A549 (cell line): ENCODE measurements around the gene REC8.

Experiments used
- CEBPB ChIP-seq, 2 experiments: fragments of >200 bp in 1 of 2; sonication (Bioruptor Twin) in 1 of 2; formaldehyde crosslinking in 1 of 2; IDR thresholded peaks; 2 replicates each; pipeline ENCODE4 v1.6.1; 2012 to 2016
- EP300 ChIP-seq, 2 experiments: fragments of >200 bp; sonication (Bioruptor Twin); formaldehyde crosslinking; IDR thresholded peaks; 2 replicates in 1 of 2; 3 replicates in 1 of 2; pipeline ENCODE4 v1.6.1; 2016 to 2017
- KDM1A ChIP-seq: fragments of 200-600 bp; sonication (generic); IDR thresholded peaks from 2 replicates; pipeline ENCODE4 v1.6.1; 2016; ENCODE audit warnings: low read depth, mild to moderate bottlenecking
- NFE2L2 ChIP-seq: fragments of 150-350 bp; conservative IDR thresholded peaks from 2 replicates; pipeline ENCODE4 v1.6.1; 2014; ENCODE audit warnings: low read length
- POLR2A ChIP-seq: IDR thresholded peaks from 2 replicates; pipeline ENCODE4 v1.6.1; 2012; ENCODE audit warnings: mild to moderate bottlenecking, low read length
- RAD21 ChIP-seq, 2 experiments: fragments of >200 bp in 1 of 2; sonication (Bioruptor Twin) in 1 of 2; formaldehyde crosslinking in 1 of 2; IDR thresholded peaks in 1 of 2; conservative IDR thresholded peaks in 1 of 2; 2 replicates in 1 of 2; 3 replicates in 1 of 2; pipeline ENCODE4 v1.6.1; 2012 to 2018; ENCODE audit warnings: inconsistent platforms in 1 of 2
- RNF2 ChIP-seq: fragments of 200-600 bp; sonication (generic); IDR thresholded peaks from 2 replicates; pipeline ENCODE4 v1.6.1; 2016; ENCODE audit warnings: low read depth, mild to moderate bottlenecking, antibody characterized with exemption, moderate library complexity, borderline replicate concordance
- TF ChIP-seq, protein P1 (sequence below): fragments of >200 bp; sonication (Bioruptor Twin); formaldehyde crosslinking; IDR thresholded peaks from 3 replicates; pipeline ENCODE4 v1.5.1; 2016

DNA sequence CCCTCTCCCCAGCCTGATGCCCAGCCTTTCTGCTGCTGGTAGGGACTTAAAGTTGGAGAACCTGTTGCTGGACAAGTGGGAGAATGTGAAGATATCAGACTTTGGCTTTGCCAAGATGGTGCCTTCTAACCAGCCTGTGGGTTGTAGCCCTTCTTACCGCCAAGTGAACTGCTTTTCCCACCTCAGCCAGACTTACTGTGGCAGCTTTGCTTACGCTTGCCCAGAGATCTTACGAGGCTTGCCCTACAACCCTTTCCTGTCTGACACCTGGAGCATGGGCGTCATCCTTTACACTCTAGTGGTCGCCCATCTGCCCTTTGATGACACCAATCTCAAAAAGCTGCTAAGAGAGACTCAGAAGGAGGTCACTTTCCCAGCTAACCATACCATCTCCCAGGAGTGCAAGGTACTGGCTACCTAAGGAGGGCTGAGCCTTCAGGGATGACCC is 35.2 kb downstream of the REC8 start:
- TF ChIP-seq RAD21 (conservative IDR thresholded peaks at IDR 0.05 in 1 of 2, IDR thresholded peaks at IDR 0.05 in 1 of 2) (no peak), POLR2A (no peak), NFE2L2 (no peak), KDM1A (no peak), RNF2 (no peak), EP300 (IDR thresholded peaks at IDR 0.05) (no peak), CEBPB (IDR thresholded peaks at IDR 0.05) (no peak)
- TF ChIP-seq, protein P1, sequence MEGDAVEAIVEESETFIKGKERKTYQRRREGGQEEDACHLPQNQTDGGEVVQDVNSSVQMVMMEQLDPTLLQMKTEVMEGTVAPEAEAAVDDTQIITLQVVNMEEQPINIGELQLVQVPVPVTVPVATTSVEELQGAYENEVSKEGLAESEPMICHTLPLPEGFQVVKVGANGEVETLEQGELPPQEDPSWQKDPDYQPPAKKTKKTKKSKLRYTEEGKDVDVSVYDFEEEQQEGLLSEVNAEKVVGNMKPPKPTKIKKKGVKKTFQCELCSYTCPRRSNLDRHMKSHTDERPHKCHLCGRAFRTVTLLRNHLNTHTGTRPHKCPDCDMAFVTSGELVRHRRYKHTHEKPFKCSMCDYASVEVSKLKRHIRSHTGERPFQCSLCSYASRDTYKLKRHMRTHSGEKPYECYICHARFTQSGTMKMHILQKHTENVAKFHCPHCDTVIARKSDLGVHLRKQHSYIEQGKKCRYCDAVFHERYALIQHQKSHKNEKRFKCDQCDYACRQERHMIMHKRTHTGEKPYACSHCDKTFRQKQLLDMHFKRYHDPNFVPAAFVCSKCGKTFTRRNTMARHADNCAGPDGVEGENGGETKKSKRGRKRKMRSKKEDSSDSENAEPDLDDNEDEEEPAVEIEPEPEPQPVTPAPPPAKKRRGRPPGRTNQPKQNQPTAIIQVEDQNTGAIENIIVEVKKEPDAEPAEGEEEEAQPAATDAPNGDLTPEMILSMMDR, result no peak
